Uterus (tissue), 2 donors: ENCODE measurements around the gene BHLHE41.

ENCODE experiments used
- CTCF ChIP-seq, 4 experiments: fragments of 200-600 bp in 2 of 4; fragments of 450-650 bp in 2 of 4; sonication (generic) in 2 of 4; IDR thresholded peaks; one replicate each; pipeline ENCODE4 v1.5.1; 2016 to 2019; ENCODE audit warnings: antibody characterized with exemption in 4 of 4, mild to moderate bottlenecking in 2 of 4, moderate library complexity in 1 of 4
- POLR2A ChIP-seq, 2 donors: fragments of 450-650 bp; IDR thresholded peaks; one replicate each; pipeline ENCODE4 v1.6.1; 2016; ENCODE audit warnings: antibody characterized with exemption in 2 of 2, mild to moderate bottlenecking in 1 of 2, moderate library complexity in 1 of 2

GRCh38 chr12:26158078-26158764 is 33.4 kb upstream of the BHLHE41 start:
- TF ChIP-seq CTCF (IDR thresholded peaks at IDR 0.05) (no peak), POLR2A (IDR thresholded peaks at IDR 0.05) (no peak)
